HCT116 (cell line): Measurements from ENCODE around the gene ARPC4. TPM values are rescaled to one million over a fixed set of nuclear protein-coding genes. Genes with fewer than 3 reads are reported as not detected.

ENCODE experiments used
- ATAC-seq: fragments of 200-7000 bp; cut with Tn5 transposase; 2 replicates; pipeline ENCODE4 v1.9.1; 2020; ENCODE audit warnings: mild to moderate bottlenecking, moderate library complexity
- BruUV-seq: library from RNA; stranded (reverse); fragments of 400-500 nt; replicated peaks from 2 replicates; lab custom pipeline; 2021; lab: Mats Ljungman, UMichigan
- CTCF ChIA-PET: fragments of 300-600 bp; sonication (Branson Sonifier 250); formaldehyde crosslinking; loops from one replicate; lab custom pipeline; 2021; ENCODE audit warnings: antibody characterized with exemption; lab: Charles Lee
- POLR2A ChIA-PET: fragments of 300-600, 350-600 bp; sonication (Branson Sonifier 250); formaldehyde crosslinking; loops from one replicate; lab custom pipeline; 2021; ENCODE audit warnings: antibody characterized with exemption; lab: Charles Lee
- RAD21 ChIA-PET, 2 experiments: fragments of 300-600 bp; sonication (Branson Sonifier 250); formaldehyde crosslinking; loops; one replicate each; lab custom pipeline; 2023; ENCODE audit warnings: low total read pairs in 2 of 2; ENCODE audit not compliant: uncharacterized antibody in 2 of 2, unreplicated experiment in 2 of 2, low non-redundant PET in 1 of 2; lab: Charles Lee
- DNase-seq: peaks from one replicate; pipeline ENCODE4 v3.0.0-alpha.2; 2010; ENCODE audit warnings: low read depth, low spot score
- H2AFZ ChIP-seq: fragments of 200-600 bp; shearing (Covaris generic), sonication (generic); 2 replicates; pipeline ENCODE4 v1.6.1; 2017; ENCODE audit warnings: low read depth, mixed run types, mixed read lengths, antibody characterized with exemption, low read length; ENCODE audit not compliant: poor library complexity, severe bottlenecking
- H3K27ac ChIP-seq: 2 replicates; pipeline ENCODE4 v1.5.1; 2012; ENCODE audit warnings: low read depth, low read length
- H3K27me3 ChIP-seq: fragments of 200-600 bp; sonication (generic); 2 replicates; pipeline ENCODE4 v1.6.1; 2016; ENCODE audit warnings: mixed run types, low read length, mixed read lengths; ENCODE audit not compliant: insufficient read depth
- H3K36me3 ChIP-seq, 2 experiments: fragments of 200-500 bp in 1 of 2; fragments of 200-600 bp in 1 of 2; sonication (Bioruptor generic) in 1 of 2; sonication (generic) in 1 of 2; 2 replicates each; pipeline versions ENCODE4 v1.5.1 to v1.6.1; 2014 to 2016; ENCODE audit warnings: low read length in 2 of 2, inconsistent platforms in 1 of 2, mixed read lengths in 1 of 2, mixed run types in 1 of 2; ENCODE audit not compliant: insufficient read depth in 2 of 2, control insufficient read depth in 1 of 2
- H3K4me1 ChIP-seq, 2 experiments: fragments of 200-600 bp in 1 of 2; sonication (generic) in 1 of 2; 2 replicates each; pipeline versions ENCODE4 v1.5.1 to v1.6.1; 2012 to 2017; ENCODE audit warnings: low read length in 2 of 2, inconsistent platforms in 1 of 2, mild to moderate bottlenecking in 1 of 2, mixed read lengths in 1 of 2, mixed run types in 1 of 2, moderate library complexity in 1 of 2; ENCODE audit not compliant: insufficient read depth in 2 of 2, control insufficient read depth in 1 of 2
- H3K4me2 ChIP-seq: fragments of 200-600 bp; sonication (generic); 2 replicates; pipeline ENCODE4 v1.6.1; 2017; ENCODE audit warnings: mixed run types, low read length, mixed read lengths
- H3K4me3 ChIP-seq, 2 experiments: fragments of 200-600 bp in 1 of 2; sonication (generic) in 1 of 2; replicated peaks in 1 of 2; 2 replicates each; pipeline ENCODE4 v1.5.1; 2011 to 2016; ENCODE audit warnings: low read length in 2 of 2, control low read depth in 1 of 2, low read depth in 1 of 2, mild to moderate bottlenecking in 1 of 2, mixed read lengths in 1 of 2, mixed run types in 1 of 2
- H3K79me2 ChIP-seq: fragments of 200-600 bp; sonication (generic); 2 replicates; pipeline ENCODE4 v1.6.1; 2017; ENCODE audit warnings: mild to moderate bottlenecking, mixed run types, low read length, moderate library complexity, mixed read lengths; ENCODE audit not compliant: insufficient read depth
- H3K9ac ChIP-seq: fragments of 200-600 bp; sonication (generic); 2 replicates; pipeline ENCODE4 v1.6.1; 2016; ENCODE audit warnings: low read length, mixed read lengths
- H3K9me2 ChIP-seq: fragments of 200-600 bp; sonication (generic), shearing (Covaris generic); 2 replicates; pipeline ENCODE4 v1.6.1; 2017; ENCODE audit warnings: mixed run types, mild to moderate bottlenecking, moderate library complexity; ENCODE audit not compliant: insufficient read depth
- H3K9me3 ChIP-seq, 2 experiments: fragments of 200-500 bp in 1 of 2; fragments of 200-600 bp in 1 of 2; sonication (Bioruptor generic) in 1 of 2; sonication (generic) in 1 of 2; 2 replicates each; pipeline ENCODE4 v1.6.1; 2014 to 2017; ENCODE audit warnings: low read length in 2 of 2, mixed read lengths in 2 of 2, inconsistent platforms in 1 of 2, low read depth in 1 of 2, mild to moderate bottlenecking in 1 of 2, mixed run types in 1 of 2, moderate library complexity in 1 of 2; ENCODE audit not compliant: control insufficient read depth in 1 of 2, insufficient read depth in 1 of 2
- H4K20me1 ChIP-seq: fragments of 200-600 bp; sonication (generic), shearing (Covaris generic); 2 replicates; pipeline ENCODE4 v1.6.1; 2017; ENCODE audit warnings: mixed run types, mild to moderate bottlenecking, moderate library complexity; ENCODE audit not compliant: insufficient read depth
- CBX3 ChIP-seq: IDR thresholded peaks from 2 replicates; pipeline ENCODE4 v1.6.1; 2012; ENCODE audit warnings: low read depth
- CEBPB ChIP-seq: IDR thresholded peaks from 2 replicates; pipeline ENCODE4 v1.6.1; 2012; ENCODE audit warnings: low read depth
- EGR1 ChIP-seq: IDR thresholded peaks from 2 replicates; pipeline ENCODE4 v1.6.1; 2012; ENCODE audit warnings: low read depth
- ELF1 ChIP-seq: IDR thresholded peaks from 2 replicates; pipeline ENCODE4 v1.6.1; 2012; ENCODE audit warnings: low read depth, borderline replicate concordance
- EZH2 ChIP-seq: fragments of 200-600 bp; sonication (generic); IDR thresholded peaks from 2 replicates; pipeline ENCODE4 v1.6.1; 2017; ENCODE audit warnings: antibody characterized with exemption, mixed run types
- EZH2phosphoT487 ChIP-seq: fragments of 200-600 bp; IDR thresholded peaks from 2 replicates; pipeline ENCODE4 v1.6.1; 2018; ENCODE audit warnings: antibody characterized with exemption, borderline replicate concordance
- JUND ChIP-seq: IDR thresholded peaks from 2 replicates; pipeline ENCODE4 v1.6.1; 2012
- MAX ChIP-seq: IDR thresholded peaks from 2 replicates; pipeline ENCODE4 v1.6.1; 2012
- POLR2A ChIP-seq: IDR thresholded peaks from 2 replicates; pipeline ENCODE4 v1.7.0; 2011; ENCODE audit warnings: borderline replicate concordance; ENCODE audit not compliant: insufficient read depth, insufficient read length; ENCODE audit errors: extremely low read depth
- SIN3A ChIP-seq: IDR thresholded peaks from 2 replicates; pipeline ENCODE4 v1.6.1; 2012; ENCODE audit warnings: low read depth
- SP1 ChIP-seq: IDR thresholded peaks from 2 replicates; pipeline ENCODE4 v1.6.1; 2012; ENCODE audit warnings: low read depth
- SRF ChIP-seq: IDR thresholded peaks from 2 replicates; pipeline ENCODE4 v1.6.1; 2012; ENCODE audit warnings: low read depth
- TCF7L2 ChIP-seq: IDR thresholded peaks from 2 replicates; pipeline ENCODE4 v1.7.0; 2011; ENCODE audit warnings: borderline replicate concordance, inconsistent platforms; ENCODE audit not compliant: insufficient read depth, insufficient read length; ENCODE audit errors: extremely low read depth
- YY1 ChIP-seq: IDR thresholded peaks from 2 replicates; pipeline ENCODE4 v1.6.1; 2011; ENCODE audit warnings: low read length, low read depth, moderate library complexity, mild to moderate bottlenecking; ENCODE audit not compliant: insufficient replicate concordance; ENCODE audit errors: extremely low read depth
- ZFX ChIP-seq: fragments of 450-650 bp; IDR thresholded peaks from 2 replicates; pipeline ENCODE4 v1.6.1; 2017
- ZNF274 ChIP-seq: fragments of 200-500 bp; sonication (Bioruptor generic); IDR thresholded peaks from 2 replicates; pipeline ENCODE4 v1.6.1; 2014; ENCODE audit warnings: mild to moderate bottlenecking, low read depth, low read length, inconsistent platforms
- intact Hi-C: fragments of 100-400 bp; cut with micrococcal nuclease; formaldehyde crosslinking; loops from 2 replicates; pipeline ENCODE4 v1.10.0; 2022
- total RNA-seq: library from RNA; stranded (reverse); gene quantifications from one replicate; pipeline ENCODE4 v1.2.1, GENCODE V29; 2021; ENCODE audit not compliant: unreplicated experiment
- TF ChIP-seq, protein P1 (sequence below), 3 experiments: fragments of 200-600 bp in 1 of 3; sonication (generic) in 1 of 3; IDR thresholded peaks in 2 of 3; conservative IDR thresholded peaks in 1 of 3; 2 replicates each; pipeline ENCODE4 v1.5.1; 2012 to 2017; ENCODE audit warnings: low read depth in 2 of 3, low read length in 2 of 3, antibody characterized with exemption in 1 of 3, borderline replicate concordance in 1 of 3, control low read depth in 1 of 3, mild to moderate bottlenecking in 1 of 3, mixed read lengths in 1 of 3, mixed run types in 1 of 3, moderate library complexity in 1 of 3; ENCODE audit not compliant: insufficient read depth in 1 of 3
- TF ChIP-seq, protein P2 (sequence below): IDR thresholded peaks from 2 replicates; pipeline ENCODE4 v1.6.1; 2012
- TF ChIP-seq, protein P3 (sequence below): IDR thresholded peaks from 2 replicates; pipeline ENCODE4 v1.6.1; 2012; ENCODE audit warnings: low read depth

ARPC4 gene
- total RNA-seq, 1 experiment from 2014 or later: 110 TPM

DNA sequence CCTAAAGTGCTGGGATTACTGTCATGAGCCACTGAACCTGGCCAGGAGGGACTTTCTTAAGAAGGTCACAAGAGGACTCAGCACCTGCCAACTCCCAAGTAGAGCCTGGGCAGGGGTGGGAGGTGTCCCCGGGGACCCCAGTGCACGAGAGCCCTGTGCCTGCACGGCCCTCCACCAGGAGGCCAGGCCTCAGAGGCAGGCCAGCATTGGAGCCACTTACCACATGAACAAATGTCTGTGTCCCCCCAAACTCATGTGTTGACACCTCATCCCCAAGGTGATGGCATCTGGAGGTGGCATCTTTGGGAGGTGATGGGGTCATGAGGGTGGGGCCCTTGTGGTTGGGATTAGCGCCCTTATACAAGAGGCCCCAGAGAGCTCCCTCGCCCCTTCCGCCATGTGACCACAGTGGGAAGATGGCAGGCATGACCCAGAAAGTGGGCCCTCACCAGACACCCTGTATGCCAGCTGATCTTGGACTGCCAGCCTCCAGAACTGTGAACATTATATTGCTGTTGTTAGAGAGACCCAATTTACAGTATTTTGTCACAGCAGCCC is 54.1 kb downstream of the ARPC4 start:
- ChIA-PET POLR2A (no interaction called here), RAD21 (no interaction called here), CTCF (interaction anchor here (1.1 kb wide), 1 partner anchor 99 kb away, joined by 5 read pairs; no protein-coding TSS in a partner anchor)
- H3K9ac ChIP-seq: no peak overlapping the region
- no peak overlapping the region for H2AFZ ChIP-seq
- H3K36me3 ChIP-seq: no peaks in the 10 kb centered on the region; a peak in 1 of 4 replicates
- TF ChIP-seq TCF7L2 (no peak), YY1 (no peak), SRF (no peak), EZH2phosphoT487 (no peak), ZNF274 (no peak), MAX (no peak), ZFX (no peak), SIN3A (no peak), JUND (no peak), EGR1 (no peak), CBX3 (no peak), ELF1 (no peak), POLR2A (no peak), EZH2 (no peak), SP1 (no peak), CEBPB (no peak)
- TF ChIP-seq, protein P1, sequence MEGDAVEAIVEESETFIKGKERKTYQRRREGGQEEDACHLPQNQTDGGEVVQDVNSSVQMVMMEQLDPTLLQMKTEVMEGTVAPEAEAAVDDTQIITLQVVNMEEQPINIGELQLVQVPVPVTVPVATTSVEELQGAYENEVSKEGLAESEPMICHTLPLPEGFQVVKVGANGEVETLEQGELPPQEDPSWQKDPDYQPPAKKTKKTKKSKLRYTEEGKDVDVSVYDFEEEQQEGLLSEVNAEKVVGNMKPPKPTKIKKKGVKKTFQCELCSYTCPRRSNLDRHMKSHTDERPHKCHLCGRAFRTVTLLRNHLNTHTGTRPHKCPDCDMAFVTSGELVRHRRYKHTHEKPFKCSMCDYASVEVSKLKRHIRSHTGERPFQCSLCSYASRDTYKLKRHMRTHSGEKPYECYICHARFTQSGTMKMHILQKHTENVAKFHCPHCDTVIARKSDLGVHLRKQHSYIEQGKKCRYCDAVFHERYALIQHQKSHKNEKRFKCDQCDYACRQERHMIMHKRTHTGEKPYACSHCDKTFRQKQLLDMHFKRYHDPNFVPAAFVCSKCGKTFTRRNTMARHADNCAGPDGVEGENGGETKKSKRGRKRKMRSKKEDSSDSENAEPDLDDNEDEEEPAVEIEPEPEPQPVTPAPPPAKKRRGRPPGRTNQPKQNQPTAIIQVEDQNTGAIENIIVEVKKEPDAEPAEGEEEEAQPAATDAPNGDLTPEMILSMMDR (IDR thresholded peaks at IDR 0.05 in 2 of 3, conservative IDR thresholded peaks at IDR 0.05 in 1 of 3; ENCODE audit: borderline replicate concordance in 1 of 3, insufficient read depth in 1 of 3, low read depth in 2 of 3, low read length in 2 of 3): no peak
- TF ChIP-seq, protein P2, sequence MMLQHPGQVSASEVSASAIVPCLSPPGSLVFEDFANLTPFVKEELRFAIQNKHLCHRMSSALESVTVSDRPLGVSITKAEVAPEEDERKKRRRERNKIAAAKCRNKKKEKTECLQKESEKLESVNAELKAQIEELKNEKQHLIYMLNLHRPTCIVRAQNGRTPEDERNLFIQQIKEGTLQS: no peak
- TF ChIP-seq, protein P3, sequence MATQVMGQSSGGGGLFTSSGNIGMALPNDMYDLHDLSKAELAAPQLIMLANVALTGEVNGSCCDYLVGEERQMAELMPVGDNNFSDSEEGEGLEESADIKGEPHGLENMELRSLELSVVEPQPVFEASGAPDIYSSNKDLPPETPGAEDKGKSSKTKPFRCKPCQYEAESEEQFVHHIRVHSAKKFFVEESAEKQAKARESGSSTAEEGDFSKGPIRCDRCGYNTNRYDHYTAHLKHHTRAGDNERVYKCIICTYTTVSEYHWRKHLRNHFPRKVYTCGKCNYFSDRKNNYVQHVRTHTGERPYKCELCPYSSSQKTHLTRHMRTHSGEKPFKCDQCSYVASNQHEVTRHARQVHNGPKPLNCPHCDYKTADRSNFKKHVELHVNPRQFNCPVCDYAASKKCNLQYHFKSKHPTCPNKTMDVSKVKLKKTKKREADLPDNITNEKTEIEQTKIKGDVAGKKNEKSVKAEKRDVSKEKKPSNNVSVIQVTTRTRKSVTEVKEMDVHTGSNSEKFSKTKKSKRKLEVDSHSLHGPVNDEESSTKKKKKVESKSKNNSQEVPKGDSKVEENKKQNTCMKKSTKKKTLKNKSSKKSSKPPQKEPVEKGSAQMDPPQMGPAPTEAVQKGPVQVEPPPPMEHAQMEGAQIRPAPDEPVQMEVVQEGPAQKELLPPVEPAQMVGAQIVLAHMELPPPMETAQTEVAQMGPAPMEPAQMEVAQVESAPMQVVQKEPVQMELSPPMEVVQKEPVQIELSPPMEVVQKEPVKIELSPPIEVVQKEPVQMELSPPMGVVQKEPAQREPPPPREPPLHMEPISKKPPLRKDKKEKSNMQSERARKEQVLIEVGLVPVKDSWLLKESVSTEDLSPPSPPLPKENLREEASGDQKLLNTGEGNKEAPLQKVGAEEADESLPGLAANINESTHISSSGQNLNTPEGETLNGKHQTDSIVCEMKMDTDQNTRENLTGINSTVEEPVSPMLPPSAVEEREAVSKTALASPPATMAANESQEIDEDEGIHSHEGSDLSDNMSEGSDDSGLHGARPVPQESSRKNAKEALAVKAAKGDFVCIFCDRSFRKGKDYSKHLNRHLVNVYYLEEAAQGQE: no peak
- no peaks in the 10 kb centered on the region for H3K27me3 ChIP-seq
- no peak overlapping the region for H3K4me3 ChIP-seq
- no peak for ATAC-seq
- intact Hi-C loops: no loop called here
- DNase-seq: no peak
- H3K4me1 ChIP-seq: peaks cover 0 to 15% of the 10 kb centered on the region in 2 experiments; a peak in 1 of 4 replicates
- H3K79me2 ChIP-seq: peaks cover 7% of the 10 kb centered on the region; the same call in 1 of the 2 replicates
- H3K4me2 ChIP-seq: no peak overlapping the region
- H3K9me2 ChIP-seq: no peaks in the 10 kb centered on the region
- no TSS peak for BruUV-seq
- H3K27ac ChIP-seq: no peak overlapping the region
- H4K20me1 ChIP-seq: no peaks in the 10 kb centered on the region
- no peaks in the 10 kb centered on the region; a peak in 1 of 4 replicates for H3K9me3 ChIP-seq
